Measurements from ENCODE around the gene GBP1.
A peak's percentile ranks its signal among the peaks of the same experiment; 100 is the strongest.
"Not testable (repeated sequence)": the region's sequence is repeated elsewhere in the genome, so short reads cannot be mapped to it uniquely, and the experiment has no call there.

The GBP1 gene

GRCh38 chr1:89051300-89051954, 13.6 kb downstream of the GBP1 start:
- no peak for DNase-seq

DNA sequence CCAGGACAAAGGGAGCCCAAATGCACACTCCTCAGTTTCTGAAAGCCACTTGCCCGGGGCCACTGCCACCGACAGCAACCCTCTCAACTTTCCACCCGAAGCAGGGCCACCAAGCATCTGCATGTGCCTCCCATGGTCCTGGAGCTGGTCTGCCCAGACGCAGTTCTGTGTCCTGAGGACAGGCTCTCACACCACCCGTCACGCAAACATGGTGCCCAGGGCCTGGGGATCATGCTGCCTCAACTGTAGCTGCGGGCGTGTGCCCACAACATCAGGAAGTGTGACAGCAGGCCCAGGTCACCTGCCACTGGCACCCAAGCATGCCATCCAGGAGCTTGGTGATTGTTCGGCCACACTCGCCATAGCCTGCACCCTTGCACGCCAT, 14.4 kb downstream of the GBP1 start:
- no peak for DNase-seq

- DNase-seq: not testable (repeated sequence)
These were observed 14.9 kb downstream of the GBP1 start for GRCh38 chr1:89049901-89050648.

DNA sequence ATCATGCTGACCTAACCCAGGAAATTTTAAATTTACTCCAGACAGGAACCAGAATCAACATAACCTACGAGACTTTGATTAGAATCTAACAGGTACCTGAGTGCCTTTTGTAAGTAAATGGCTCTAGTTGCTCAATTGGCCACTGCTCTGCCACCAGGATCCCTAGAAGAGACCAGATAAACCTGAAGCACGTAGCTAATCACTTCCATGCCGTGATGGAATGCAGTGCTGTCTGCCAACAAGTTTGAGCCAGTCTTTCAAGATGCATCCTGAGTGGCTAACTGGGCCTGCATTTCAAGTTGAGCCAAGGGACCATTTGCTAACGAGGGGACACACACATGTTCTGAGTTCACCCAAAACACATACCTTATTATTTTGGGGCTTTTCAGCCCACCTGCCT, 15.8 kb downstream of the GBP1 start:
- DNase-seq: not testable (repeated sequence)

DNA sequence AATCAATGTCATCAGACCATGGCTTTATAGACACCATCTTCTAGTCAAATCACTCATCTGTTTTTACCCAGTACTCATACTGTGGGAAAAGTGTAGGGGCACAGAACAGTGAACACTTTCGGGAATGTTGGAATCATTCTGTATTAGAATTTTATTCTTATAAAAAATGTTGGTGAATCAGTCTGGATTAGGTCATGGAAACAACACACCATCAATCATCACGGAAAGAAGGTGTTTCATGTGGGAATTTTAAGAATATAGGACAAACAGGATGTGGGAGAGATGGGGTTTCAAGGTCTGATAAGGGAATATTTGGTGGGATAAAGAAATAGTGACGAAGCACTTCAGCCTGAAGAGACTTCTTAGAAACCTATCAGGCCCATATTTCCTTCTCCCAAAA, 17.3 kb downstream of the GBP1 start:
- DNase-seq: no peak

GRCh38 chr1:89046318-89047183, 18.5 kb downstream of the GBP1 start:
- DNase-seq: not testable (repeated sequence)

GRCh38 chr1:89044970-89045721, 19.9 kb downstream of the GBP1 start:
- DNase-seq: no peak

- no peak for DNase-seq
These were observed 21.1 kb downstream of the GBP1 start for GRCh38 chr1:89043940-89044339.

GRCh38 chr1:89042491-89042890, 22.5 kb downstream of the GBP1 start:
- no peak for DNase-seq

- DNase-seq: no peak
These were observed 23.3 kb downstream of the GBP1 start for GRCh38 chr1:89041721-89042120.

DNA sequence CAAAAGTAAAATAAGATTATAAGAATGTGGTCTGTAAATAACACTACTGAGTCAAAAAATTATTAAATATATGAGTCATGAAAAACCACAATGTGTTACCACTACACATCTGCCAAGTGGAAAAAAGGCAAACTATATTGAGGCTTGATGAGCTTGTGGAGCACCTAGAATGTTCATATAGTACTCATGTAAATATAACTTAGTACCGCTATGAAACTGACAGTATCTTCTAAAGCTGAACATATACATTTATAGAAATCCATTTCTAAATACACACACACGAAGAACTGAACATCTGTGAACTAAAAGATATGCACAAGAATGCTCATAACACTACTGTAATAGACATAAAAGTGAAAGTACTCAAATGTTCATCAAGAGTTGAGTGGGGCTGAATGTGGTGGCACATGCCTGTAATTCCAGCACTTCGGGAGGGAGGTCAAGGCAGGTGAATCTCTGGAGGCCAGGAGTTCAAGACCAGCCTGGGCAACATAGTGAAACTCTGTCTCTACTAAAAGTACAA, 23.8 kb downstream of the GBP1 start:
- DNase-seq: no peak

DNA sequence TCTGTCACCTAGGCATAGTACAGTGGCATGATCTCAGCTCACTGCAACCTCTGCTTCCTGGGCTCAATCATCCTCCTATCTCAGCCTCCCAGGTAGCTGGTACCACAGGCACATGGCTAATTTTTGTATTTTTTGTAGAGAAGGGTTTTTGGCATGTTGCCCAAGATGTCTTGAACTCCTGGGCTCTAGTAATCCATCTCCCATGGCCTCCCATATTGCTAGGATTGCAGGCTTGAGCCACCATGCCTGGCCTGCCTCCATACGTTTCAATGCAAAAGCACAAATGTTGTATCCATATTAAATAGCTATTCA, 24.7 kb downstream of the GBP1 start:
- DNase-seq: no peak

- no peak for DNase-seq
These were observed 27.8 kb downstream of the GBP1 start for GRCh38 chr1:89037186-89037585.

DNA sequence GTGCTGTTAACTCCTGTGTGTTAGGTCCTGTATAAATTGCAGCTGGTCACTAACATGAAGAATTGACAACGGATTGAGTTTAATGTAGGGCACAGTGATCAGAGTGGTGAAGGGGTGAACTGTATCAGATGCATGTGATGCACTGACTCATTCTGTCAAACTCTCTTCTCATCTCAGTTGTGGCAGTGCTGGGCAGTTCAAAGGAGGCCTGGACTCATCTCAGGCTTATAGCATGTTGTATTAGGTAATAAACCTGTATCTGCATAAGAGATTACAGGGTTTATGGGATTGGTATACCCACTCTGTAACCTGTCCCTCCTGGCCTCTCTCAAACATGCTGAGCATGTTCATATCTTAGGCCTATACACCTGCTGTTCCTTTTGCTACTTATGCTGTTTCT, 29.9 kb downstream of the GBP1 start:
- no peak for DNase-seq

- not testable (repeated sequence) for DNase-seq
These were observed 31.0 kb downstream of the GBP1 start for GRCh38 chr1:89034004-89034403.

- DNase-seq: not testable (repeated sequence)
These were observed 36.0 kb downstream of the GBP1 start for GRCh38 chr1:89029051-89029450.

GRCh38 chr1:89025928-89026327, 39.1 kb downstream of the GBP1 start:
- no peak for DNase-seq

DNA sequence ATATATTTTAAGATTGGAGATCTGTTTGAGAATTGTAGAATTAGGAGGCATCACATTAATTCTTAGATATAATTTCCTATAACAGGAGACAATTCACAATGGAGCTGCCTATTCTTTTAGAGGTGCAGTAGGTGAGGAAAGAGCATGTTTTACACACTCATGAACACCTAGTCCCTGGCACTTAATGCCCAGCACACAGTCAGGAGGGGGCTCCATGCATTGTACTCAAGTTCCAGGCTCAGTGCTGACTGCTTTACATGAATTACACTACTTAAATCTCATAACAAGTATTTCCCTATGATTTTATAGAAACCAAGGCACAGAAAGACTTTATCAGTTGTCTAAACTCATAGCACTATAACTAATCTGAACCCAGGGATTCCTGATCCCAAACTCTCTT, 42.0 kb downstream of the GBP1 start:
- DNase-seq: no peak

GRCh38 chr1:89022167-89022959, 42.6 kb downstream of the GBP1 start, which contains the start of gene GBP3:
GBP3 (minus strand) TSS chr1:89022866; CDS start chr1:89020721, 2,145 bp downstream.
- DNase-seq: peak; percentile 13

GRCh38 chr1:89018318-89018717, 46.7 kb downstream of the GBP1 start:
- DNase-seq: not testable (repeated sequence)

DNA sequence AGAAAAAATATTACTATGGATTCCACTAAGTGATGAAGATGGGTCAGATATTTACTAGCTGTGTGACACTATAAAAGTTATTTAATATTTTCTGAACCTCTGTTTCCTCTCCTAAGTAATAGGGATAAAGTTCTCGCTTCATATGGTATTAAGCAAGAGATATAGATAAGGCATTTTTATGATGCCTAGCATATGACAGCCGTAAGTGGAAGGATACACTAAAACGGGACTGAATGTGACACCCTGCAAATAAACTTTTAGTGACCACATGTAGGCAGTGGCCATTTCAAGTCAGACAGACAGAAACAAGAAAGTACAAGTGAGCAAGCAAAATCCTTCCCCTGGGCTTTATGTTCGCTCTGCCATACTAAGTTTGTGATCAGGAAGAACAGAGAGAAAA, 56.5 kb downstream of the GBP1 start:
- no peak for DNase-seq

All from GDM1 (cell line).